Thyroid gland (tissue), 4 donors: ENCODE results near the gene SCCPDH. TPM values are rescaled to one million over a fixed set of nuclear protein-coding genes. Genes with fewer than 3 reads are reported as not detected.
"Not testable (repeated sequence)": the region's sequence is repeated elsewhere in the genome, so short reads cannot be mapped to it uniquely, and the experiment has no call there.

Source experiments
- DNase-seq, 2 donors: peaks; one replicate each; pipeline ENCODE4 v3.0.0-alpha.2; 2019
- H3K27ac ChIP-seq, 3 donors: fragments of 200-600 bp; sonication (generic); 1 replicate in 2 of 3; 2 replicates in 1 of 3; pipeline ENCODE4 v1.5.1; 2016 to 2019; ENCODE audit warnings: mild to moderate bottlenecking in 1 of 3, moderate library complexity in 1 of 3
- H3K27me3 ChIP-seq: fragments of 200-600 bp; sonication (generic); one replicate; pipeline ENCODE4 v1.5.1; 2019
- H3K36me3 ChIP-seq, 2 donors: fragments of 200-600 bp; sonication (generic); one replicate each; pipeline ENCODE4 v1.5.1; 2016 to 2019
- H3K4me1 ChIP-seq, 2 donors: fragments of 200-600 bp; sonication (generic); one replicate each; pipeline ENCODE4 v1.5.1; 2017 to 2019
- H3K4me3 ChIP-seq, 3 donors: fragments of 200-600 bp; sonication (generic); replicated peaks in 1 of 3; 1 replicate in 2 of 3; 2 replicates in 1 of 3; pipeline ENCODE4 v1.5.1; 2016; ENCODE audit warnings: mild to moderate bottlenecking in 1 of 3
- H3K9me3 ChIP-seq: fragments of 200-600 bp; sonication (generic); one replicate; pipeline ENCODE4 v1.5.1; 2017
- CTCF ChIP-seq, 6 experiments: fragments of 200-600 bp in 3 of 6; fragments of 450-650 bp in 3 of 6; sonication (generic) in 3 of 6; IDR thresholded peaks; one replicate each; pipeline ENCODE4 v1.5.1; 2016 to 2019; ENCODE audit warnings: antibody characterized with exemption in 6 of 6, mild to moderate bottlenecking in 2 of 6, inconsistent platforms in 1 of 6, moderate library complexity in 1 of 6
- POLR2A ChIP-seq, 2 donors: fragments of 450-650 bp; IDR thresholded peaks; one replicate each; pipeline ENCODE4 v1.6.1; 2017; ENCODE audit warnings: antibody characterized with exemption in 2 of 2, mild to moderate bottlenecking in 2 of 2, moderate library complexity in 1 of 2
- WGBS, 2 donors: methylation state at CpG; one replicate each; pipeline ENCODE4 v1.1.5; 2017; 5-methylcytosine and 5-hydroxymethylcytosine counted together
- intact Hi-C: fragments of 100-400 bp; cut with DNase I; formaldehyde crosslinking; loops from one replicate; pipeline ENCODE4 v1.15.1; 2023
- total RNA-seq, 4 donors: library from RNA; depleted of rRNA; stranded (reverse); fragments of >200 nt; gene quantifications; one replicate each; pipeline ENCODE4 v1.2.3, GENCODE V29; 2016

The SCCPDH gene
- total RNA-seq, 4 donors from 2014 or later, result 30.0 to 37.8 (median 32.9) TPM

- H3K36me3 ChIP-seq, result no peaks in the 10 kb centered on the region
- H3K27ac ChIP-seq, result no peak overlapping the region
- H3K4me1 ChIP-seq, result no peaks in the 10 kb centered on the region
- no peaks in the 10 kb centered on the region for H3K27me3 ChIP-seq
- TF ChIP-seq POLR2A (IDR thresholded peaks at IDR 0.05), result no peak
- TF ChIP-seq CTCF (IDR thresholded peaks at IDR 0.05), result no peak
- H3K9me3 ChIP-seq, result no peaks in the 10 kb centered on the region
- 72 to 77% methylated on average over 3 of the region's 3 CpGs for WGBS, 2 donors
- no peak for DNase-seq
- intact Hi-C loops, result no loop called here
- H3K4me3 ChIP-seq, result no peak overlapping the region
These were observed 18.8 kb upstream of the SCCPDH start for GRCh38 chr1:246705368-246705767.

- intact Hi-C loops, result no loop called here
These were observed 16.0 kb upstream of the SCCPDH start for GRCh38 chr1:246708166-246708565.

GRCh38 chr1:246709196-246709595 lies 15.0 kb upstream of the SCCPDH start:
- no peak for DNase-seq
- Histone ChIP-seq H3K9me3 (no peaks in the 10 kb centered on the region), H3K4me1 (no peaks in the 10 kb centered on the region), H3K27me3 (no peaks in the 10 kb centered on the region), H3K27ac (no peak overlapping the region), H3K36me3 (no peaks in the 10 kb centered on the region), H3K4me3 (no peak overlapping the region)
- intact Hi-C loops, result no loop called here
- WGBS, 2 donors, result 83 to 96% methylated on average over 4 of the region's 4 CpGs
- TF ChIP-seq CTCF (IDR thresholded peaks at IDR 0.05) (no peak), POLR2A (IDR thresholded peaks at IDR 0.05) (no peak)

More at GRCh38 chr1:246708166-246708565, 16.0 kb upstream of the SCCPDH start:
- 89 to 94% methylated on average over 6 of the region's 6 CpGs for WGBS, 2 donors
- no peak overlapping the region for H3K27ac ChIP-seq
- H3K4me1 ChIP-seq, result no peaks in the 10 kb centered on the region
- TF ChIP-seq POLR2A (IDR thresholded peaks at IDR 0.05), result no peak
- no peak for TF ChIP-seq CTCF (IDR thresholded peaks at IDR 0.05)
- H3K36me3 ChIP-seq, result no peaks in the 10 kb centered on the region
- no peaks in the 10 kb centered on the region for H3K9me3 ChIP-seq
- no peaks in the 10 kb centered on the region for H3K27me3 ChIP-seq
- H3K4me3 ChIP-seq, result no peak overlapping the region
- DNase-seq, result no peak

GRCh38 chr1:246709835-246710234 lies 14.4 kb upstream of the SCCPDH start:
- DNase-seq, result no peak
- WGBS, 2 donors, result 50 to 56% methylated on average over 2 of the region's 2 CpGs
- Histone ChIP-seq H3K27me3 (no peaks in the 10 kb centered on the region), H3K27ac (no peak overlapping the region), H3K36me3 (no peaks in the 10 kb centered on the region), H3K9me3 (no peaks in the 10 kb centered on the region), H3K4me1 (no peaks in the 10 kb centered on the region), H3K4me3 (no peak overlapping the region)
- intact Hi-C loops, result no loop called here
- TF ChIP-seq CTCF (IDR thresholded peaks at IDR 0.05), result no peak
- no peak for TF ChIP-seq POLR2A (IDR thresholded peaks at IDR 0.05)

GRCh38 chr1:246711548-246712003 lies 12.6 kb upstream of the SCCPDH start:
- no peaks in the 10 kb centered on the region for H3K27me3 ChIP-seq
- H3K27ac ChIP-seq, result no peak overlapping the region
- H3K4me1 ChIP-seq, result no peaks in the 10 kb centered on the region
- no peak overlapping the region for H3K4me3 ChIP-seq
- no peaks in the 10 kb centered on the region for H3K9me3 ChIP-seq
- TF ChIP-seq CTCF (IDR thresholded peaks at IDR 0.05) (no peak), POLR2A (IDR thresholded peaks at IDR 0.05) (no peak)
- 68 to 77% methylated on average over 3 of the region's 3 CpGs for WGBS, 2 donors
- intact Hi-C loops, result no loop called here
- H3K36me3 ChIP-seq, result no peaks in the 10 kb centered on the region
- DNase-seq, result no peak

- H3K27me3 ChIP-seq, H3K4me3 ChIP-seq, H3K36me3 ChIP-seq, DNase-seq, H3K27ac ChIP-seq, H3K4me1 ChIP-seq, H3K9me3 ChIP-seq, intact Hi-C loops: not testable (repeated sequence)
- WGBS, 2 donors, result 98 to 99% methylated on average over 5 of the region's 5 CpGs
These were observed 11.8 kb upstream of the SCCPDH start for GRCh38 chr1:246712428-246712827.

GRCh38 chr1:246719361-246719760 lies 4.8 kb upstream of the SCCPDH start:
- H3K4me3 ChIP-seq, DNase-seq, H3K4me1 ChIP-seq, intact Hi-C loops, H3K9me3 ChIP-seq, H3K27me3 ChIP-seq, H3K27ac ChIP-seq, H3K36me3 ChIP-seq: not testable (repeated sequence)
- WGBS, 2 donors, result 74 to 92% methylated on average over 2 of the region's 2 CpGs

- H3K27me3 ChIP-seq, H3K9me3 ChIP-seq, DNase-seq, intact Hi-C loops, H3K36me3 ChIP-seq, H3K27ac ChIP-seq, H3K4me1 ChIP-seq, H3K4me3 ChIP-seq: not testable (repeated sequence)
- WGBS, 2 donors, result 91 to 96% methylated on average over 7 of the region's 7 CpGs
These were observed 3.4 kb upstream of the SCCPDH start for GRCh38 chr1:246720814-246721213.
